Loucy (cell line): ENCODE data around the gene TRAF4.

ENCODE experiments used
- H2AFZ ChIP-seq: fragments of 200-600 bp; sonication (generic); 2 replicates; pipeline ENCODE4 v1.6.0; 2016; ENCODE audit warnings: antibody characterized with exemption, mild to moderate bottlenecking, low read length, moderate library complexity
- H3F3A ChIP-seq: fragments of 200-600 bp; 2 replicates; pipeline ENCODE4 v1.6.0; 2016; ENCODE audit warnings: antibody characterized with exemption, low read depth, mild to moderate bottlenecking
- H3K27me3 ChIP-seq: fragments of 200-600 bp; sonication (generic); 2 replicates; pipeline ENCODE4 v1.6.1; 2014; ENCODE audit warnings: low read length, mild to moderate bottlenecking; ENCODE audit not compliant: insufficient read depth, poor library complexity, severe bottlenecking
- H3K36me3 ChIP-seq: fragments of 200-600 bp; sonication (generic); 2 replicates; pipeline ENCODE4 v1.6.1; 2016; ENCODE audit warnings: low read length; ENCODE audit not compliant: insufficient read depth
- H3K4me1 ChIP-seq: fragments of 200-600 bp; sonication (generic); 2 replicates; pipeline ENCODE4 v1.5.1; 2014; ENCODE audit warnings: low read length, mild to moderate bottlenecking; ENCODE audit not compliant: insufficient read depth, poor library complexity, severe bottlenecking
- H3K4me2 ChIP-seq: fragments of 200-600 bp; sonication (generic); 2 replicates; pipeline ENCODE4 v1.6.0; 2014; ENCODE audit warnings: antibody characterized with exemption, low read length, low read depth, mild to moderate bottlenecking; ENCODE audit not compliant: poor library complexity, severe bottlenecking
- H3K4me3 ChIP-seq: fragments of 200-600 bp; sonication (generic); 2 replicates; pipeline ENCODE4 v1.5.1; 2014; ENCODE audit warnings: low read length, mild to moderate bottlenecking, mixed read lengths; ENCODE audit not compliant: poor library complexity, severe bottlenecking
- H3K79me2 ChIP-seq: fragments of 200-600 bp; sonication (generic); 2 replicates; pipeline ENCODE4 v1.6.1; 2014; ENCODE audit warnings: low read length; ENCODE audit not compliant: insufficient read depth
- H3K9ac ChIP-seq: fragments of 200-600 bp; sonication (generic); 2 replicates; pipeline ENCODE4 v1.6.0; 2014; ENCODE audit warnings: mild to moderate bottlenecking, low read depth, low read length, moderate library complexity; ENCODE audit not compliant: poor library complexity, severe bottlenecking
- H3K9me2 ChIP-seq: fragments of 200-600 bp; sonication (generic); replicated peaks from 2 replicates; pipeline ENCODE4 v1.6.1; 2016; ENCODE audit warnings: low read depth, low read length, mixed read lengths
- H3K9me3 ChIP-seq: fragments of 200-600 bp; sonication (generic); 2 replicates; pipeline ENCODE4 v1.6.1; 2014; ENCODE audit warnings: mild to moderate bottlenecking, antibody characterized with exemption, low read length, low read depth; ENCODE audit not compliant: insufficient read depth
- H4K20me1 ChIP-seq: fragments of 200-600 bp; sonication (generic); 2 replicates; pipeline ENCODE4 v1.6.0; 2014; ENCODE audit warnings: antibody characterized with exemption, low read length, mild to moderate bottlenecking; ENCODE audit not compliant: insufficient read depth, poor library complexity, severe bottlenecking
- CTCF ChIP-seq: fragments of 200-600 bp; sonication (generic); conservative IDR thresholded peaks from 2 replicates; pipeline ENCODE4 v1.5.1; 2014; ENCODE audit warnings: mild to moderate bottlenecking, antibody characterized with exemption, low read length
- EZH2phosphoT487 ChIP-seq: fragments of 200-600 bp; IDR thresholded peaks from 2 replicates; pipeline ENCODE4 v1.6.1; 2018; ENCODE audit warnings: antibody characterized with exemption, mild to moderate bottlenecking, moderate library complexity, borderline replicate concordance

The TRAF4 gene

GRCh38 chr17:28760601-28761562 lies 17.1 kb downstream of the TRAF4 start:
- H3K9ac ChIP-seq, result no peak overlapping the region
- H3K4me1 ChIP-seq, result no peaks in the 10 kb centered on the region
- H3K4me3 ChIP-seq, result no peak overlapping the region
- no peaks in the 10 kb centered on the region for H3K27me3 ChIP-seq
- no peak overlapping the region for H3K4me2 ChIP-seq
- peaks cover 71% of the 10 kb centered on the region; the same call in 1 of the 2 replicates for H3K36me3 ChIP-seq
- TF ChIP-seq EZH2phosphoT487, result no peak
- no peak for TF ChIP-seq CTCF
- H3K9me2 ChIP-seq, result no peaks in the 10 kb centered on the region
- peaks cover 6% of the 10 kb centered on the region for H4K20me1 ChIP-seq
- H3K79me2 ChIP-seq, result 0 out of 2 replicates have a peak, but pooled peaks cover 3% of the 10 kb centered on the region
- no peak overlapping the region for H2AFZ ChIP-seq
- no peaks in the 10 kb centered on the region for H3K9me3 ChIP-seq
- no peaks in the 10 kb centered on the region for H3F3A ChIP-seq

- Histone ChIP-seq H3K9me2 (no peaks in the 10 kb centered on the region), H3K9ac (no peak overlapping the region), H2AFZ (no peak overlapping the region), H3F3A (no peaks in the 10 kb centered on the region), H3K9me3 (no peaks in the 10 kb centered on the region), H3K4me2 (no peak overlapping the region), H3K4me3 (no peak overlapping the region), H3K27me3 (no peaks in the 10 kb centered on the region), H3K36me3 (peaks cover 64% of the 10 kb centered on the region; the same call in 1 of the 2 replicates), H3K4me1 (no peaks in the 10 kb centered on the region), H4K20me1 (peaks cover 6% of the 10 kb centered on the region), H3K79me2 (0 out of 2 replicates have a peak, but pooled peaks cover 3% of the 10 kb centered on the region)
- no peak for TF ChIP-seq EZH2phosphoT487
- TF ChIP-seq CTCF, result no peak
Measured at GRCh38 chr17:28763137-28763799, 19.5 kb downstream of the TRAF4 start.

- Histone ChIP-seq H3K4me3 (no peak overlapping the region), H3K36me3 (peaks cover 58% of the 10 kb centered on the region; the same call in 1 of the 2 replicates), H3F3A (no peaks in the 10 kb centered on the region), H3K4me1 (no peaks in the 10 kb centered on the region), H3K9me3 (no peaks in the 10 kb centered on the region), H3K9ac (no peak overlapping the region), H3K9me2 (no peaks in the 10 kb centered on the region), H4K20me1 (peaks cover 6% of the 10 kb centered on the region), H2AFZ (no peak overlapping the region), H3K4me2 (no peak overlapping the region), H3K79me2 (0 out of 2 replicates have a peak, but pooled peaks cover 3% of the 10 kb centered on the region), H3K27me3 (no peaks in the 10 kb centered on the region)
- TF ChIP-seq EZH2phosphoT487, result no peak
- peak; percentile 93 for TF ChIP-seq CTCF
Measured at GRCh38 chr17:28763804-28764266, 20.0 kb downstream of the TRAF4 start.
